OCI-LY3 (cell line): ENCODE results near the gene MGMT.

Experiments used
- EZH2phosphoT487 ChIP-seq: fragments of 200-600 bp; shearing (Covaris generic); IDR thresholded peaks from 2 replicates; pipeline ENCODE4 v1.6.1; 2018; ENCODE audit warnings: antibody characterized with exemption, mixed run types, low read depth
- TF ChIP-seq, protein P1 (sequence below): fragments of 200-600, 300-600 bp; sonication (generic); IDR thresholded peaks from 2 replicates; pipeline ENCODE4 v1.5.1; 2014; ENCODE audit warnings: antibody characterized with exemption, low read length, low read depth

DNA sequence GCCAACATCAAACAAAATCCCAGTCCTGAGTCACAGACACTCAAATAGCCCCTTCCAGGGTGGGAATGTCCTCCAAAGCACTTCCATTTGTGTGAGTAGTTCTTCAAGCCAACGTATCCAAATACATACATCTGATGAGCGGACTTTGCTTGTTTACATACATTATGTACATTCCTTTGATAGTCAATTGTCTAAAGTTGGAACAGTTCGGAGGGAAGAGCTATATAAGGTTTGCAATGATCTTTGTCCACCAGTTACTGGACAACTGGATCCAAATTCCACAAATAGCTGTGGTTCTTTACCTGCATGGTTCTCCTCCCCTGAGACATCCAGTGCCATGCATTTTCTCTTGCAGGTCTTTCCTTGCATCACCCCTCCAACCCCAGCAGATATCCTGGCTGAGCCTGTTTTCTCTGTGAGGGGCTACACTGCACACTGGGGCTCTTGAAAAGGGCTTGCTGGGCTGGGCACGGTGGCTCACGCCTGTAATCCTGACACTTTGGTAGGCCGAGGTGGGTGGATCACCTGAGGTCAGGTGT, 4.7 kb upstream of the MGMT start:
- TF ChIP-seq, protein P1, sequence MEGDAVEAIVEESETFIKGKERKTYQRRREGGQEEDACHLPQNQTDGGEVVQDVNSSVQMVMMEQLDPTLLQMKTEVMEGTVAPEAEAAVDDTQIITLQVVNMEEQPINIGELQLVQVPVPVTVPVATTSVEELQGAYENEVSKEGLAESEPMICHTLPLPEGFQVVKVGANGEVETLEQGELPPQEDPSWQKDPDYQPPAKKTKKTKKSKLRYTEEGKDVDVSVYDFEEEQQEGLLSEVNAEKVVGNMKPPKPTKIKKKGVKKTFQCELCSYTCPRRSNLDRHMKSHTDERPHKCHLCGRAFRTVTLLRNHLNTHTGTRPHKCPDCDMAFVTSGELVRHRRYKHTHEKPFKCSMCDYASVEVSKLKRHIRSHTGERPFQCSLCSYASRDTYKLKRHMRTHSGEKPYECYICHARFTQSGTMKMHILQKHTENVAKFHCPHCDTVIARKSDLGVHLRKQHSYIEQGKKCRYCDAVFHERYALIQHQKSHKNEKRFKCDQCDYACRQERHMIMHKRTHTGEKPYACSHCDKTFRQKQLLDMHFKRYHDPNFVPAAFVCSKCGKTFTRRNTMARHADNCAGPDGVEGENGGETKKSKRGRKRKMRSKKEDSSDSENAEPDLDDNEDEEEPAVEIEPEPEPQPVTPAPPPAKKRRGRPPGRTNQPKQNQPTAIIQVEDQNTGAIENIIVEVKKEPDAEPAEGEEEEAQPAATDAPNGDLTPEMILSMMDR = no peak
- TF ChIP-seq EZH2phosphoT487 = no peak
